PC-3 (cell line): Measurements from ENCODE around the gene UGT1A9.

Experiments
- EZH2 ChIP-seq: fragments of 300-600 bp; sonication (generic); IDR thresholded peaks from one replicate; pipeline ENCODE4 v1.6.1; 2017; ENCODE audit warnings: antibody characterized with exemption, mild to moderate bottlenecking, low read length; ENCODE audit not compliant: unreplicated experiment
- TF ChIP-seq, protein P1 (sequence below): fragments of 300-600 bp; sonication (generic); conservative IDR thresholded peaks from 2 replicates; pipeline ENCODE4 v1.5.1; 2017; ENCODE audit warnings: antibody characterized with exemption, low read depth, mild to moderate bottlenecking, low read length

DNA sequence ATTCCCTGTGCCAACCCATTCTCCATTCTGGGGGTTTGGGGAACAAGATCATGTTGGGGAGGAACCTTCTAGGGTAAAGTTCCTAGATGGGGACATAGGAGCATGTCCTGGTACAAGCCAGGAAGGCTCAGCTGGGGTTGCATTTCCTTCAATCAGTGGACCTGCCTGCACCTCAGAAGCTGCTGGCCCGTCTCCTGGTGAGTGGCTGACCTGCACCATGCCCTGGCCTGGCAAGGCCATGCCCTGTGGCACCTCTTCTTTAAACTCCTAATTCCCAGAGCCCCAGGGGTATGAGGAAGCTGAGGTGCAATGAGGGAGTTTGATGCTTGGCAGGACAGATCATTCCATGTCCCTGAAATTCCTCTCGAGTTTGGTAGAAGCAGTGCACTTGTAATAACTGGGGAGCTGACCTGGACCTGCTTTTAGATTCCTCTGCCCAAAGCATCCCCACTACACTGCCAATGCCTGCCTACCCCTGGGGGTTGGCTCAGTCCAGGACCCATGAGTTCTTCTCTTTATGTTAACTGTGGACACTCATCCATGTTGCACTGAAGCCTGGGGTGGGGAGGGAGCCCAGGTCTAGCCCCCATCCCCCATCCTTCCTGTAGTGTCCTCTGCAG lies 131.7 kb downstream of the UGT1A9 start:
- TF ChIP-seq, protein P1, sequence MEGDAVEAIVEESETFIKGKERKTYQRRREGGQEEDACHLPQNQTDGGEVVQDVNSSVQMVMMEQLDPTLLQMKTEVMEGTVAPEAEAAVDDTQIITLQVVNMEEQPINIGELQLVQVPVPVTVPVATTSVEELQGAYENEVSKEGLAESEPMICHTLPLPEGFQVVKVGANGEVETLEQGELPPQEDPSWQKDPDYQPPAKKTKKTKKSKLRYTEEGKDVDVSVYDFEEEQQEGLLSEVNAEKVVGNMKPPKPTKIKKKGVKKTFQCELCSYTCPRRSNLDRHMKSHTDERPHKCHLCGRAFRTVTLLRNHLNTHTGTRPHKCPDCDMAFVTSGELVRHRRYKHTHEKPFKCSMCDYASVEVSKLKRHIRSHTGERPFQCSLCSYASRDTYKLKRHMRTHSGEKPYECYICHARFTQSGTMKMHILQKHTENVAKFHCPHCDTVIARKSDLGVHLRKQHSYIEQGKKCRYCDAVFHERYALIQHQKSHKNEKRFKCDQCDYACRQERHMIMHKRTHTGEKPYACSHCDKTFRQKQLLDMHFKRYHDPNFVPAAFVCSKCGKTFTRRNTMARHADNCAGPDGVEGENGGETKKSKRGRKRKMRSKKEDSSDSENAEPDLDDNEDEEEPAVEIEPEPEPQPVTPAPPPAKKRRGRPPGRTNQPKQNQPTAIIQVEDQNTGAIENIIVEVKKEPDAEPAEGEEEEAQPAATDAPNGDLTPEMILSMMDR = no peak
- no peak for TF ChIP-seq EZH2
